Karpas-422 (cell line): Measurements from ENCODE around the gene ITGAD. TPM values are rescaled to one million over a fixed set of nuclear protein-coding genes. Genes with fewer than 3 reads are reported as not detected.

ENCODE experiments used
- DNase-seq: peaks from one replicate; pipeline ENCODE4 v3.0.0-alpha.2; 2015
- H2AFZ ChIP-seq: fragments of 200-600 bp; sonication (generic); 2 replicates; pipeline ENCODE4 v1.6.1; 2014; ENCODE audit warnings: antibody characterized with exemption, low read length, mixed read lengths
- H3K27ac ChIP-seq: fragments of 200-600 bp; sonication (generic); 2 replicates; pipeline ENCODE4 v1.5.1; 2014; ENCODE audit warnings: mild to moderate bottlenecking, low read length, moderate library complexity
- H3K27me3 ChIP-seq: fragments of 200-600 bp; sonication (generic); 2 replicates; pipeline ENCODE4 v1.6.1; 2014; ENCODE audit warnings: low read length, mixed read lengths
- H3K36me3 ChIP-seq: fragments of 200-600 bp; sonication (generic); 2 replicates; pipeline ENCODE4 v1.6.1; 2014; ENCODE audit warnings: low read length, mixed read lengths; ENCODE audit not compliant: insufficient read depth
- H3K4me1 ChIP-seq: fragments of 200-600 bp; sonication (generic); 2 replicates; pipeline ENCODE4 v1.6.1; 2014; ENCODE audit warnings: mild to moderate bottlenecking, low read length, mixed read lengths
- H3K4me2 ChIP-seq: fragments of 200-600 bp; sonication (generic); 2 replicates; pipeline ENCODE4 v1.6.1; 2014; ENCODE audit warnings: low read length, low read depth, mild to moderate bottlenecking; ENCODE audit not compliant: poor library complexity, severe bottlenecking
- H3K4me3 ChIP-seq: fragments of 200-600 bp; sonication (generic); 2 replicates; pipeline ENCODE4 v1.5.1; 2014; ENCODE audit warnings: mild to moderate bottlenecking, antibody characterized with exemption, low read length, mixed read lengths
- H3K79me2 ChIP-seq: fragments of 200-600 bp; sonication (generic); 2 replicates; pipeline ENCODE4 v1.6.1; 2014; ENCODE audit warnings: mild to moderate bottlenecking, low read length, mixed read lengths
- H3K9ac ChIP-seq: fragments of 200-600 bp; sonication (generic); 2 replicates; pipeline ENCODE4 v1.6.0; 2014; ENCODE audit warnings: low read length
- H3K9me2 ChIP-seq: fragments of 200-600 bp; sonication (generic), shearing (Covaris generic); replicated peaks from 2 replicates; pipeline ENCODE4 v1.6.0; 2014; ENCODE audit warnings: mild to moderate bottlenecking, low read length, moderate library complexity; ENCODE audit not compliant: insufficient read depth
- H3K9me3 ChIP-seq: fragments of 300-700, 200-600 bp; sonication (generic); 2 replicates; pipeline ENCODE4 v1.6.1; 2014; ENCODE audit warnings: low read length, mixed read lengths
- H4K20me1 ChIP-seq: fragments of 200-600 bp; sonication (generic); 2 replicates; pipeline ENCODE4 v1.6.1; 2014; ENCODE audit warnings: mild to moderate bottlenecking, antibody characterized with exemption, low read length, low read depth; ENCODE audit not compliant: insufficient read depth
- total RNA-seq: library from RNA; depleted of rRNA; stranded (reverse); fragments of >200 nt; shearing (Covaris generic); gene quantifications from 2 replicates; pipeline ENCODE4 v1.2.3, GENCODE V29; 2014; ENCODE audit warnings: low replicate concordance

The ITGAD gene
- total RNA-seq, 1 experiment from 2014 or later: not detected

DNA sequence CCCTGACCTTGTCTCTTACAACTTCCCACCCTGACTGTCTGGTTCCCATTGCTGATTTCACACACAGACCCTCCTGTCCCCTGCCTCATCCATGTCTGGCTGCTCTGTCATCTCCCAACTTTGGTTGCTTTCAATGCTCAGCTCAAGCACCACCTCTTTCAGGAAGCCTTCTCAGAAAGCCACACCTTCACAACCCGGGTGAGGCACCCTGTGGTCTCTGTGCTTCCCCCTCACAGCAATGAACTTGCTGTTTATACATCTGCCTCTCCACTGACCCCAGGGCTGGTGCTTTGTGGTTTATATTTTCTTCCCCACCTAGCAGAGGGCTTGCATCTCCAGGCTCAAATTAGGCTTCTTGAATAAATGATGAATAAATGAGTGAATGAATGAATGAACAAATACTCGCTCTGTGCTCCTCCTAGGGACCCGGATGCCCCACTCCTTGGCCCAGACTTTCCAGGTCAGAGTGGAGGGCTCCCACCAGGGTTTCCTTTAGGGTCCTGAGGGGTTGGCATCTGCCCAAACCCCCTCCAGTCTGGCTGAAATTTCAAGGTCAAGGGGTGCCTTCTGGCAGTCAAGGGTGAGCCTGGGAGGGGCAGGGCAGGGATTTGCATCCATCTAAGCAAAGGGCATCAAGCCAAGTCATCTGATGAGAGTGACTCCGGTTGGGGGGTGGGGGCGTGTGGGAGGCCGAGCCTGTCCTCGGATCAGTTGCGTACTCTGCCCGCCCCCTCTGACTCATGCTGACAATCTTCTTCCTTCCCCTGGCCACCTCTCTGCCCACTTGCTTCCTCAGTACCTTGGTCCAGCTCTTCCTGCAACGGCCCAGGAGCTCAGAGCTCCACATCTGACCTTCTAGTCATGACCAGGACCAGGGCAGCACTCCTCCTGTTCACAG lies 38.5 kb upstream of the ITGAD start, which contains the start of gene ITGAX:
ITGAX (plus strand) TSS at position 783 of the 898 bp plus-strand sequence; CDS start at position 862, 79 bp downstream.
- H3K27ac ChIP-seq: no peak within 1 kb of the TSS
- H3K9ac ChIP-seq: no peak within 1 kb of the TSS

DNA sequence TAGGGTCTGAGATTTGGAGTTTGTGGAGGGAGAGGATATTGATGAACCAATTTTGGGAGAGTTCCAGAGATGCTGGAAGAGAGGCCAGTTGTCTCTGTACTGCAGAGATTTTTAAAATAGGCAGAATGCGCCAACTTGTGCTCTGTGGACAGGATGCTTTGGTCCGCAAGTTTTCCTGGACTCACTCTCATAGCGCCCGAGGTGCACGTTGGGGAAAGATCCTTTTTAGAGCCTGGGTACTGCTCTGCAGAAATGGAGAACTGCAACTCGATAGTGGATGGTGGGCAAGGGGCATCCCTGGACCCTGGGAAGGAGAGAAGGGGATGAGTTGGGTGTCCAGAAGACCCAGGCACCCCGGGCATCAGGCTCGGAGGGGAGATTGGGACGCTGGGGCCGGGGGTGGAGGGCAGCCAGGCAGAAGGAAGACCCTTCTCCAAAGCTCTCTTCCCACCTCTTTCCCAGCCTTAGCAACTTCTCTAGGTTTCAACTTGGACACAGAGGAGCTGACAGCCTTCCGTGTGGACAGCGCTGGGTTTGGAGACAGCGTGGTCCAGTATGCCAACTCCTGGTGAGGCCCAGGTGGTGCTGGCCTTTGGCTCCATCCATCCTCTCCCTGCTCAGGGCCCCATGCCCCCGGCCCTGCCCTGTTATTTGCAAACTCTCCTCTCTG lies 37.6 kb upstream of the ITGAD start:
- Histone ChIP-seq H3K36me3 (no peaks in the 10 kb centered on the region), H3K9ac (no peak overlapping the region), H4K20me1 (no peaks in the 10 kb centered on the region), H3K9me2 (no peaks in the 10 kb centered on the region), H2AFZ (no peak overlapping the region), H3K79me2 (no peaks in the 10 kb centered on the region), H3K4me3 (no peak overlapping the region), H3K4me1 (peaks cover 11% of the 10 kb centered on the region), H3K27ac (no peak overlapping the region), H3K4me2 (no peak overlapping the region), H3K9me3 (no peaks in the 10 kb centered on the region), H3K27me3 (no peaks in the 10 kb centered on the region)
- no peak for DNase-seq

More for the DNA sequence above, 38.5 kb upstream of the ITGAD start, which contains the start of gene ITGAX:
- DNase-seq: no peak
- H3K4me1 ChIP-seq: peaks cover 11% of the 10 kb centered on the region
- H3K9me3 ChIP-seq: no peaks in the 10 kb centered on the region
- no peak within 1 kb of the TSS for H2AFZ ChIP-seq
- no peak within 1 kb of the TSS for H3K4me3 ChIP-seq
- no peaks in the 10 kb centered on the region for H3K27me3 ChIP-seq
- H3K4me2 ChIP-seq: no peak within 1 kb of the TSS
- H3K9me2 ChIP-seq: no peaks in the 10 kb centered on the region
- H4K20me1 ChIP-seq: no peaks in the 10 kb centered on the region
- H3K36me3 ChIP-seq: no peaks in the 10 kb centered on the region
- H3K79me2 ChIP-seq: no peaks in the 10 kb centered on the region

DNA sequence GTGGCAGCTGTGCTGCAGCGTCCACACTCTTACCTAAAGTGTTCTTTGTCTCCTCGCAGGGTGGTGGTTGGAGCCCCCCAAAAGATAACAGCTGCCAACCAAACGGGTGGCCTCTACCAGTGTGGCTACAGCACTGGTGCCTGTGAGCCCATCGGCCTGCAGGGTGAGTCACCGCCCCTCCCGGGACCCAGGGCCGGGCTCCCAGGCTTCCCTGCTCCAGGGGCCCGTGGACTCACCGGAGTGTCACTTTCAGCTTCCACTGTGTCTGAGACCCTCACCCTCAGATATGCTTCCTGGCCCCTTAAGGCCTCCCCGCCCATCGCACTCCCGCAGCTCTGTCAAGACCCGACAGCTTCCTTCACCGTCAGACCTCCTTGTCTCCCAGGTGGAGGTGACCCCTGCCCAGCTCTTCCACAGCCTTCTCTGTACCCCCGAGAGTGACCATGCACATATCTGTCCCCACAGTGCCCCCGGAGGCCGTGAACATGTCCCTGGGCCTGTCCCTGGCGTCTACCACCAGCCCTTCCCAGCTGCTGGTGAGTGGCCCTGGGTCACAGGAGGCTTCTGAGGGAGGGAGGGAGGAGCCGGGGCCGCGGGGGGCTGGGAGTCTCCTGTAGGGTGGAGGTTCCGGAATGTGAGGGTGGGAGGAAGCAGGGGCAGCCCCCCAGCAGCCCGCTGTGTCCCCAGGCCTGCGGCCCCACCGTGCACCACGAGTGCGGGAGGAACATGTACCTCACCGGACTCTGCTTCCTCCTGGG lies 36.4 kb upstream of the ITGAD start:
- H3K9ac ChIP-seq: no peak overlapping the region
- H3K27ac ChIP-seq: no peak overlapping the region
- H4K20me1 ChIP-seq: no peaks in the 10 kb centered on the region

DNA sequence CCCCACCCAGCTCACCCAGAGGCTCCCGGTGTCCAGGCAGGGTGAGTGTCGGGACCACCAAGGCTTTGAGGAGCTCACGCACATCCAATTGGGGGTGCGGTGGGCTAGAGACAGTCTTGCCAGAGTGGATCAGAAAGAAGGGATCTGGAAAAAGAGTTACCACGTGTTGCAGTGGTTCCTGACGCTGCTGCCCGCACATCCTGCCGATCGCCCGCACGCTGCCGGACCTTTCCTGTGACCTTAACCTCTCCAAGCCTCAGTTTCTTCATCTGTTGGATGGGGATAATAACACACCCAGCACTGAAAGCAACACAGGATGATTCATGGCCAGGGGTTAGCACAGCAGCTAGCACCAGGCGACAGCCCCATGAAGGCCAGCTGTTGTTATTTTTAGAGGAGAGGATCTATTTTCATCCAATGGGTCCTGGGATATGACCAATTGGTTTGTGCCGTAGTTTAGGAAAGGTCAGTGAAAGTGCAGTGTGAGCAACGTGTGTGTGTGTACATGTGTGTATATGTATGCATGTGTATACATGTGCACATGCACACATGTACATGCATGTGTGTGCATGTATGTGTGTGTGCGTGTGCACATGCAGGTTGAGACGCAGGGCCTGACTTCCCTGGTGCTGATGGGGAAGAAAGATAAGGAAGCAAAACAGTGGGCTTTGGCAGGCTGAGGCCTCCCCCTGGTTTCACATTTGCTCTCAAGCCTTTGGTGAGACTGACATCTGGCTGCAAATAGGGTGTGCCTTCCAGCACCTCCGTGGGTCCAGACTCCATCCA lies 35.6 kb upstream of the ITGAD start:
- Histone ChIP-seq H3K27me3 (no peaks in the 10 kb centered on the region), H4K20me1 (no peaks in the 10 kb centered on the region), H3K9me3 (no peaks in the 10 kb centered on the region), H3K36me3 (no peaks in the 10 kb centered on the region), H3K4me2 (no peak overlapping the region), H3K4me1 (no peaks in the 10 kb centered on the region), H3K9ac (no peak overlapping the region), H3K79me2 (no peaks in the 10 kb centered on the region), H3K27ac (no peak overlapping the region), H3K9me2 (no peaks in the 10 kb centered on the region), H3K4me3 (no peak overlapping the region), H2AFZ (no peak overlapping the region)
- DNase-seq: no peak

More for the DNA sequence above, 36.4 kb upstream of the ITGAD start:
- no peak overlapping the region for H3K4me3 ChIP-seq
- no peaks in the 10 kb centered on the region for H3K27me3 ChIP-seq
- no peaks in the 10 kb centered on the region for H3K9me3 ChIP-seq
- H3K9me2 ChIP-seq: no peaks in the 10 kb centered on the region
- no peak overlapping the region for H2AFZ ChIP-seq
- DNase-seq: no peak
- H3K4me2 ChIP-seq: no peak overlapping the region
- H3K4me1 ChIP-seq: peaks cover 6% of the 10 kb centered on the region
- H3K36me3 ChIP-seq: no peaks in the 10 kb centered on the region
- no peaks in the 10 kb centered on the region for H3K79me2 ChIP-seq

DNA sequence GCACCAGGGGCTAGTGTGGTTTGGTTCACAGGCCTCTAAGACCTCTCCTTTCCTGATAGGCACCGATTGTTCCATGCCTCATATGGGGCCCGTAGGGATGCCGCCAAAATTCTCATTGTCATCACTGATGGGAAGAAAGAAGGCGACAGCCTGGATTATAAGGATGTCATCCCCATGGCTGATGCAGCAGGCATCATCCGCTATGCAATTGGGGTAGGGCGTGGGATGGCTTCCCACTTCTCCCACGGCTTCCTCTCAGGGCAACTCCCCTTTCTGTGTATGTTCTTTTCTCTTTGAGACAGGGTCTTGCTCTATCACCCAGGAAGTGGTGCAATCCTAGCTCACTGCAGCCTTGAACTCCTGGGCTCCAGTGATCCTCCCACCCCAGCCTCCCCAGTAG lies 32.9 kb upstream of the ITGAD start:
- H3K9me2 ChIP-seq: no peaks in the 10 kb centered on the region
- H3K4me3 ChIP-seq: no peak overlapping the region
- H3K9ac ChIP-seq: no peak overlapping the region
- no peak for DNase-seq
- no peak overlapping the region for H3K4me2 ChIP-seq
- no peaks in the 10 kb centered on the region for H3K79me2 ChIP-seq
- H3K4me1 ChIP-seq: no peaks in the 10 kb centered on the region
- no peaks in the 10 kb centered on the region for H4K20me1 ChIP-seq
- H2AFZ ChIP-seq: no peak overlapping the region
- no peak overlapping the region for H3K27ac ChIP-seq
- H3K36me3 ChIP-seq: no peaks in the 10 kb centered on the region
- H3K9me3 ChIP-seq: no peaks in the 10 kb centered on the region
- H3K27me3 ChIP-seq: no peaks in the 10 kb centered on the region

DNA sequence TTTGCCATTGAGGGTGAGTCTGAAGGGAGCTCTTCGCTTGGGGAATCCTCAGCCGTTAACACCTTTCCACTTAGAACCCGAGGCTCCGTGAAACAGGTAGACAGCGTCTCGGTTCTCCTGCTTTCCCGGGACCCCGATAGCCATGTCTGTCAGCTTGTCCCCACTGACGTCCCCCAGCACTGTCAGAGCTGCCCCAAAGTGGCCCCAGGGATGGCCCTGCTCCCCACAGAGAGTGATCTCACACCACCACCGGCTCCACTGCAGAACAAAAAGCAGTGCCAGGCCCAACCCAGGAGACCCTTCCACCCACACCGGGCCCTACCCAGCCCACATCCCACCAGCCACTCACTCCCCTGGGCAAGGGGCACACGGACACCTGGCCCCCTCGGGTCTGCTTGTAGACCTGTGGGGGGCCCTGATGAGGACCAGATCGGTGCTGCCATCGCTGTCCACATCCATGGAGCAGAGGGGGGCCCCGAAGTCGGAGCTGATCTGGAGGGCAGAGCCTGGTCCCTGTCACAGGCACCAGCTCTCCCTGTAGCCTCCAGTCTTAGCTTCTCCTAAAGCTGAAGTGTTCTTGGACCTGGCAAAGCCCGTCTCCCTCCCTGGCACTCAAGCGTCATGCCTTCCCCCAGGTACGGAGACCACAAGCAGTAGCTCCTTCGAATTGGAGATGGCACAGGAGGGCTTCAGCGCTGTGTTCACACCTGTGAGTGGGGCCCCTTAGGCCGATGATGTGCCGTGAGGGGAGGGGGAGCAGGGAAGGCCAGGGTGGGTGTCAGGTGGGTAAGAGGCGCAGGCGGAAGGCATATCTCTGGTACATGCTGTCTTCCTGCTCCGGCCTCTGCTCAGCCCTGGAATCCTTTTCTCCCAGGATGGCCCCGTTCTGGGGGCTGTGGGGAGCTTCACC lies 31.7 kb upstream of the ITGAD start:
- Histone ChIP-seq H3K9me2 (no peaks in the 10 kb centered on the region), H3K9ac (no peak overlapping the region), H3K9me3 (no peaks in the 10 kb centered on the region), H4K20me1 (no peaks in the 10 kb centered on the region), H3K27me3 (no peaks in the 10 kb centered on the region), H3K4me1 (no peaks in the 10 kb centered on the region), H3K27ac (no peak overlapping the region), H3K4me2 (no peak overlapping the region), H2AFZ (no peak overlapping the region), H3K36me3 (no peaks in the 10 kb centered on the region), H3K79me2 (no peaks in the 10 kb centered on the region), H3K4me3 (no peak overlapping the region)
- DNase-seq: no peak
